ENCODE data around the gene VSIG2. TPM values are rescaled to one million over a fixed set of nuclear protein-coding genes. Genes with fewer than 3 reads are reported as not detected.
A peak's percentile ranks its signal among the peaks of the same experiment; 100 is the strongest.

The VSIG2 gene
- total and polyA plus RNA-seq, 2 experiments from 2014 or later, result 22.9 to 34.3 TPM

GRCh38 chr11:124759266-124760204, 7.5 kb upstream of the VSIG2 start:
- Histone ChIP-seq H4K20me1 (ENCODE audit: insufficient read depth, poor library complexity, severe bottlenecking) (peaks cover 25% of the 10 kb centered on the region), H3K27me3 (peaks cover 67% of the 10 kb centered on the region), H3K4me2 (peak overlapping the region; percentile 88), H2AFZ (peak overlapping the region; percentile 41), H3K4me3 (peak overlapping the region; percentile 9), H3K9me3 (ENCODE audit: low read depth) (no peaks in the 10 kb centered on the region), H3K4me1 (ENCODE audit: insufficient read depth) (peaks cover 30% of the 10 kb centered on the region), H3K79me2 (no peaks in the 10 kb centered on the region), H3K27ac (no peak overlapping the region), H3K36me3 (replicated peaks; ENCODE audit: insufficient read depth, low read depth) (no peaks in the 10 kb centered on the region), H3K9me2 (replicated peaks; ENCODE audit: insufficient read depth) (no peaks in the 10 kb centered on the region)
- no peak for DNase-seq (ENCODE audit: low spot score)
- 16% methylated on average over 47 of the region's 52 CpGs for WGBS (ENCODE audit: low lambda C conversion rate, missing lambda C conversion rate)
- peak; percentile 69 for TF ChIP-seq EZH2 (IDR thresholded peaks at IDR 0.05; ENCODE audit: borderline replicate concordance)
- no peak for TF ChIP-seq EZH2phosphoT487 (IDR thresholded peaks at IDR 0.05; ENCODE audit: low read depth, severe bottlenecking, unreplicated experiment)
- TF ChIP-seq, protein P1, sequence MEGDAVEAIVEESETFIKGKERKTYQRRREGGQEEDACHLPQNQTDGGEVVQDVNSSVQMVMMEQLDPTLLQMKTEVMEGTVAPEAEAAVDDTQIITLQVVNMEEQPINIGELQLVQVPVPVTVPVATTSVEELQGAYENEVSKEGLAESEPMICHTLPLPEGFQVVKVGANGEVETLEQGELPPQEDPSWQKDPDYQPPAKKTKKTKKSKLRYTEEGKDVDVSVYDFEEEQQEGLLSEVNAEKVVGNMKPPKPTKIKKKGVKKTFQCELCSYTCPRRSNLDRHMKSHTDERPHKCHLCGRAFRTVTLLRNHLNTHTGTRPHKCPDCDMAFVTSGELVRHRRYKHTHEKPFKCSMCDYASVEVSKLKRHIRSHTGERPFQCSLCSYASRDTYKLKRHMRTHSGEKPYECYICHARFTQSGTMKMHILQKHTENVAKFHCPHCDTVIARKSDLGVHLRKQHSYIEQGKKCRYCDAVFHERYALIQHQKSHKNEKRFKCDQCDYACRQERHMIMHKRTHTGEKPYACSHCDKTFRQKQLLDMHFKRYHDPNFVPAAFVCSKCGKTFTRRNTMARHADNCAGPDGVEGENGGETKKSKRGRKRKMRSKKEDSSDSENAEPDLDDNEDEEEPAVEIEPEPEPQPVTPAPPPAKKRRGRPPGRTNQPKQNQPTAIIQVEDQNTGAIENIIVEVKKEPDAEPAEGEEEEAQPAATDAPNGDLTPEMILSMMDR (IDR thresholded peaks at IDR 0.05; ENCODE audit: poor library complexity), result no peak

- Histone ChIP-seq H3K4me1 (ENCODE audit: insufficient read depth) (peaks cover 30% of the 10 kb centered on the region), H3K27ac (no peak overlapping the region), H3K79me2 (no peaks in the 10 kb centered on the region), H3K36me3 (replicated peaks; ENCODE audit: insufficient read depth, low read depth) (no peaks in the 10 kb centered on the region), H4K20me1 (ENCODE audit: insufficient read depth, poor library complexity, severe bottlenecking) (peaks cover 25% of the 10 kb centered on the region), H3K9me3 (ENCODE audit: low read depth) (no peaks in the 10 kb centered on the region), H3K4me3 (peak overlapping the region; percentile 16), H3K4me2 (peak overlapping the region; percentile 88), H3K9me2 (replicated peaks; ENCODE audit: insufficient read depth) (no peaks in the 10 kb centered on the region), H3K27me3 (peaks cover 67% of the 10 kb centered on the region), H2AFZ (peak overlapping the region; percentile 41)
- TF ChIP-seq, protein P1 (IDR thresholded peaks at IDR 0.05; ENCODE audit: poor library complexity), result peak; percentile 65
- TF ChIP-seq EZH2phosphoT487 (IDR thresholded peaks at IDR 0.05; ENCODE audit: low read depth, severe bottlenecking, unreplicated experiment) (no peak), EZH2 (IDR thresholded peaks at IDR 0.05; ENCODE audit: borderline replicate concordance) (peak; percentile 56)
- WGBS (ENCODE audit: low lambda C conversion rate, missing lambda C conversion rate), result 4% methylated on average over 53 of the region's 53 CpGs
- DNase-seq (ENCODE audit: low spot score), result peak; percentile 94
These were observed 6.6 kb upstream of the VSIG2 start for GRCh38 chr11:124758355-124759265.

DNA sequence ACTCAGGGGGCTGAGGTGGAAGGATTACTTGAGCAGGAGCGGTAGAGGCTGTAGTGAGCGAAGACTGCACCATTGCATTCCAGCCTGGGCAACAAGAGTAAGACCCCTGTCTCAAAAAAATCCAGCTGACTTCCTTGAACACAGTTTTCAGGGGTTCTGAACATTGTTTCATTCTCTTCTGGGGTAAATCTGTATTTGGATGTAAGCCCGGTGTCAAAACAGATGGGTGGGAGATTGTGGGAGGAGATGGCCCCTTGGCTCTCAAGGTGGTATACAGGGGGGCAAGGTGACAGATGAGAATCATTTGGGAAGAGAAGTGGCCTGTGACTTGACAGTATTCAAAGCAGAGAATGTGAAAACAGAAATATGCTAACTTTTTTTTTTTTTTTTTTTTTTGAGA, 5.3 kb upstream of the VSIG2 start:
- Histone ChIP-seq H3K9me3 (ENCODE audit: low read depth) (no peaks in the 10 kb centered on the region), H3K4me2 (no peak overlapping the region), H3K36me3 (replicated peaks; ENCODE audit: insufficient read depth, low read depth) (no peaks in the 10 kb centered on the region), H3K4me1 (ENCODE audit: insufficient read depth) (peaks cover 20% of the 10 kb centered on the region), H4K20me1 (ENCODE audit: insufficient read depth, poor library complexity, severe bottlenecking) (peaks cover 16% of the 10 kb centered on the region), H3K4me3 (no peak overlapping the region), H3K9me2 (replicated peaks; ENCODE audit: insufficient read depth) (no peaks in the 10 kb centered on the region), H3K27ac (no peak overlapping the region), H3K27me3 (peaks cover 67% of the 10 kb centered on the region), H3K79me2 (no peaks in the 10 kb centered on the region), H2AFZ (no peak overlapping the region)
- no peak for TF ChIP-seq EZH2 (IDR thresholded peaks at IDR 0.05; ENCODE audit: borderline replicate concordance)
- TF ChIP-seq, protein P1 (IDR thresholded peaks at IDR 0.05; ENCODE audit: poor library complexity), result no peak
- WGBS (ENCODE audit: low lambda C conversion rate, missing lambda C conversion rate), result 81% methylated on average over 3 of the region's 3 CpGs
- DNase-seq (ENCODE audit: low spot score), result no peak

Measured in hepatocyte (in vitro differentiated cells).